A549 (cell line): Measurements from ENCODE around the gene MTA3. TPM values are rescaled to one million over a fixed set of nuclear protein-coding genes. Genes with fewer than 3 reads are reported as not detected.
"Not testable (repeated sequence)": the region's sequence is repeated elsewhere in the genome, so short reads cannot be mapped to it uniquely, and the experiment has no call there.

Source experiments
- ATAC-seq, 2 experiments: fragments of 200-7000 bp in 1 of 2; fragments of >200 bp in 1 of 2; cut with Nextera tagmentation in 1 of 2; cut with Tn5 transposase in 1 of 2; 3 replicates each; pipeline versions ENCODE4 v1.8.0 to v1.9.1; 2018 to 2020; ENCODE audit warnings: mild to moderate bottlenecking in 1 of 2, moderate library complexity in 1 of 2
- CTCF ChIA-PET: fragments of 300-600 bp; sonication (Branson Sonifier 250); formaldehyde crosslinking; extraction: SDS; loops from one replicate; lab custom pipeline; 2021; ENCODE audit warnings: antibody characterized with exemption, inconsistent platforms; lab: Yijun Ruan, JAX
- POLR2A ChIA-PET: fragments of 350-600 bp; formaldehyde crosslinking; extraction: SDS; loops from one replicate; lab custom pipeline; 2021; ENCODE audit warnings: antibody characterized with exemption, inconsistent platforms; lab: Yijun Ruan, JAX
- DNase-seq, 2 experiments: peaks; one replicate each; pipeline versions ENCODE4 v3.0.0 to v3.0.0-alpha.2; 2011 to 2016; ENCODE audit warnings: low read depth in 1 of 2, low spot score in 1 of 2
- FAIRE-seq: peaks from 2 replicates; lab custom pipeline; 2011; peaks lifted over from hg19 to GRCh38; lab: Jason Lieb, UNC
- H3K27ac ChIP-seq, 2 experiments: fragments of >200 bp; sonication (Bioruptor Twin); formaldehyde crosslinking; 3 replicates each; pipeline ENCODE4 v1.5.1; 2016 to 2017
- H3K4me1 ChIP-seq: fragments of >200 bp; sonication (Bioruptor Twin); formaldehyde crosslinking; 3 replicates; pipeline ENCODE4 v1.6.1; 2016
- H3K4me2 ChIP-seq: fragments of >200 bp; sonication (Bioruptor Twin); formaldehyde crosslinking; 3 replicates; pipeline ENCODE4 v1.6.1; 2016
- H3K4me3 ChIP-seq: fragments of >200 bp; sonication (Bioruptor Twin); formaldehyde crosslinking; 3 replicates; pipeline ENCODE4 v1.5.1; 2016
- H3K9me3 ChIP-seq: fragments of >200 bp; sonication (Bioruptor Twin); formaldehyde crosslinking; 3 replicates; pipeline ENCODE4 v1.6.1; 2016
- ATOH8 ChIP-seq: fragments of 250-450 bp; sonication (Bioruptor Pico); IDR thresholded peaks from 2 replicates; pipeline ENCODE4 v1.5.0; 2020; ENCODE audit warnings: low read depth, mild to moderate bottlenecking, moderate library complexity
- CTCF ChIP-seq: fragments of >200 bp; sonication (Bioruptor Twin); formaldehyde crosslinking; IDR thresholded peaks from 3 replicates; pipeline ENCODE4 v1.5.1; 2016
- EHMT2 ChIP-seq: fragments of 200-600 bp; sonication (generic); IDR thresholded peaks from 2 replicates; pipeline ENCODE4 v1.6.1; 2016; ENCODE audit warnings: antibody characterized with exemption, low read depth, mild to moderate bottlenecking, moderate library complexity
- ELK1 ChIP-seq: fragments of 150-350 bp; IDR thresholded peaks from 2 replicates; pipeline ENCODE4 v1.6.1; 2014; ENCODE audit warnings: low read depth, mild to moderate bottlenecking, low read length
- FOSB ChIP-seq: fragments of 250-450 bp; sonication (Bioruptor Pico); IDR thresholded peaks from 2 replicates; pipeline ENCODE4 v1.5.0; 2020; ENCODE audit warnings: mild to moderate bottlenecking, moderate library complexity
- FOXS1 ChIP-seq: fragments of 250-450 bp; sonication (Bioruptor Pico); IDR thresholded peaks from 2 replicates; pipeline ENCODE4 v1.5.0; 2020; ENCODE audit warnings: mild to moderate bottlenecking, moderate library complexity
- HES2 ChIP-seq: fragments of >200 bp; sonication (Bioruptor Twin); formaldehyde crosslinking; IDR thresholded peaks from 2 replicates; pipeline ENCODE4 v1.6.1; 2016
- HMGXB4 ChIP-seq: fragments of 250-450 bp; sonication (Bioruptor Pico); IDR thresholded peaks from 2 replicates; pipeline ENCODE4 v1.5.0; 2021; ENCODE audit warnings: mild to moderate bottlenecking, moderate library complexity, borderline replicate concordance
- HOXB13 ChIP-seq: fragments of 250-450 bp; sonication (Bioruptor Pico); IDR thresholded peaks from 2 replicates; pipeline ENCODE4 v1.5.0; 2020; ENCODE audit warnings: low read depth, mild to moderate bottlenecking, moderate library complexity
- NFE2L2 ChIP-seq: fragments of 150-350 bp; conservative IDR thresholded peaks from 2 replicates; pipeline ENCODE4 v1.6.1; 2014; ENCODE audit warnings: low read length
- RCOR1 ChIP-seq: fragments of 150-350 bp; IDR thresholded peaks from 2 replicates; pipeline ENCODE4 v1.6.1; 2014; ENCODE audit warnings: antibody characterized with exemption, low read length, low read depth
- SMC3 ChIP-seq: fragments of >200 bp; sonication (Bioruptor Twin); formaldehyde crosslinking; IDR thresholded peaks from 3 replicates; pipeline ENCODE4 v1.6.1; 2018; ENCODE audit warnings: inconsistent platforms
- SREBF2 ChIP-seq: fragments of 450-650 bp; IDR thresholded peaks from 2 replicates; pipeline ENCODE4 v1.6.1; 2014; ENCODE audit warnings: mild to moderate bottlenecking, moderate library complexity
- TP53 ChIP-seq: fragments of 250-450 bp; sonication (Bioruptor Pico); IDR thresholded peaks from 2 replicates; pipeline ENCODE4 v1.5.0; 2021; ENCODE audit warnings: mild to moderate bottlenecking, moderate library complexity
- ZSCAN20 ChIP-seq: fragments of 250-450 bp; sonication (Bioruptor Pico); IDR thresholded peaks from 2 replicates; pipeline ENCODE4 v1.8.0; 2022; ENCODE audit warnings: mild to moderate bottlenecking, moderate library complexity
- WGBS: methylation state at CpG from one replicate; pipeline ENCODE4 v1.1.6; 2017; ENCODE audit errors: missing lambda C conversion rate; 5-methylcytosine and 5-hydroxymethylcytosine counted together
- polyA plus RNA-seq, 4 experiments: library from polyadenylated mRNA; depleted of rRNA in 3 of 4; stranded (reverse); fragments of >200 nt; fragmentation: RNase III in 1 of 4; extraction: RNeasy Plus Mini Kit Qiagen cat#74134 plus additional on column Dnase treatment in 1 of 4; gene quantifications; 2 replicates in 3 of 4; 3 replicates in 1 of 4; pipeline ENCODE4 v1.2.3, GENCODE V29; 2011 to 2017

The MTA3 gene
- polyA plus RNA-seq, 2 of the 4 experiments (the other 2 are of a cell fraction), result 49.3 to 74.1 TPM

- FAIRE-seq (no peak), DNase-seq (peak in 1 of 2 experiments; percentile 33), ATAC-seq (peak; percentile 36 to 74; a peak in 4 of 6 replicates)
- no peaks in the 10 kb centered on the region for H3K9me3 ChIP-seq
- ChIA-PET CTCF (no interaction called here), POLR2A (no interaction called here)
- no peaks in the 10 kb centered on the region for H3K4me1 ChIP-seq
- TF ChIP-seq ELK1, result no peak
- H3K4me3 ChIP-seq, result no peak overlapping the region
- H3K4me2 ChIP-seq, result no peak overlapping the region
- WGBS, result 85% methylated on average over 3 of the region's 3 CpGs
- no peak overlapping the region for H3K27ac ChIP-seq
Observed at GRCh38 chr2:42558827-42559226, 9.6 kb upstream of the MTA3 start.

- FAIRE-seq, H3K4me3 ChIP-seq, H3K27ac ChIP-seq, H3K9me3 ChIP-seq, POLR2A ChIA-PET, H3K4me1 ChIP-seq, H3K4me2 ChIP-seq, ATAC-seq, DNase-seq: not testable (repeated sequence)
- CTCF ChIA-PET, result interaction anchor here (0.9 kb wide), 1 partner anchor 185 kb away, joined by 3 read pairs; no protein-coding TSS in a partner anchor
- 89% methylated on average over 13 of the region's 13 CpGs for WGBS
Observed at GRCh38 chr2:42560133-42560532, 8.3 kb upstream of the MTA3 start.

GRCh38 chr2:42560899-42561298 lies 7.5 kb upstream of the MTA3 start:
- FAIRE-seq (no peak), DNase-seq (no peak), ATAC-seq (no peak)
- POLR2A ChIA-PET, result no interaction called here
- TF ChIP-seq ZSCAN20 (CRISPR knock-in tag) (no peak), HMGXB4 (CRISPR knock-in tag) (no peak), FOXS1 (CRISPR knock-in tag) (no peak), HOXB13 (CRISPR knock-in tag) (no peak), SREBF2 (no peak), ATOH8 (CRISPR knock-in tag) (no peak), TP53 (CRISPR knock-in tag) (no peak), FOSB (CRISPR knock-in tag) (no peak), HES2 (no peak), EHMT2 (no peak), NFE2L2 (no peak), RCOR1 (no peak), CTCF (no peak), SMC3 (no peak)
- H3K27ac ChIP-seq, result no peak overlapping the region
- no peaks in the 10 kb centered on the region for H3K4me1 ChIP-seq
- no peak overlapping the region for H3K4me3 ChIP-seq
- WGBS, result 61% methylated on average over 1 of the region's 1 CpG
- H3K4me2 ChIP-seq, result no peak overlapping the region
- no peaks in the 10 kb centered on the region for H3K9me3 ChIP-seq
- CTCF ChIA-PET, result no interaction called here
